GM18861 (cell line): ENCODE results near the gene C1orf21.

Experiments used
- ATAC-seq: cut with Tn5 transposase; IDR thresholded peaks from one replicate; pipeline ENCODE4 v1.9.1; 2021; ENCODE audit not compliant: unreplicated experiment

Gene C1orf21

DNA sequence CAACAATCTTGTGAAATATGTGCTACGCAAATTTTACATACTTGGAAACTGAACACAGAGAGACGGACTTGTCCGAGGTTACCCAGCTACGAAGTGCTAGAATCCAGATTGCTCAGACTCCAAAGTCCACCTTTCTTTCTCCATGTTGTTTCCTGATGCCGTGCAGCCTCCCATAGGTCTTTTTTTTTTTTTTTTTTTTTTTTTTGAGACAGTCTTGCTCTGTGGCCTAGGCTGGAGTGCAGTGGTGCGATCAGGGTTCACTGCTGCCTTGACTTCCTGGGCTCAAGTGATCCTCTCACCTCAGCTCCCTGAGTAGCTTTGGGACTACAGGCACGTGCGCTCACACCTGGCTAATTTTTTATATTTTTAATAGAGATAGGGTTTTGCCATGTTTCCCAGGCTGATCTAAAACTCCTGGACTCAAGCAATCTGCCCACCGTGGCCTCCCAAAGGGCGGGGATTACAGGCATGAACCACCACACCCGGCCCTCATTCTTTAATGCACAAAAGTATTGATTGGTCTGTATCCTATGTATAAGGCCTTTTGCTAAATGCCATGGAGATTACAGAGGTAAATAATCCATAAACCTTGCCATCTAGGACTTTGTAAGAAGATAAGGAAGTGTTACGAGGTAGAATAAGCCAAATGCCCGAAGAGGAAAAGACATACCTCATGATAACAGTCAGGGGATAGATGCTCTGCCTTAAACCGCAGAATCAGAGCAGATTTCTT, 92.8 kb downstream of the C1orf21 start:
- ATAC-seq, result no peak

DNA sequence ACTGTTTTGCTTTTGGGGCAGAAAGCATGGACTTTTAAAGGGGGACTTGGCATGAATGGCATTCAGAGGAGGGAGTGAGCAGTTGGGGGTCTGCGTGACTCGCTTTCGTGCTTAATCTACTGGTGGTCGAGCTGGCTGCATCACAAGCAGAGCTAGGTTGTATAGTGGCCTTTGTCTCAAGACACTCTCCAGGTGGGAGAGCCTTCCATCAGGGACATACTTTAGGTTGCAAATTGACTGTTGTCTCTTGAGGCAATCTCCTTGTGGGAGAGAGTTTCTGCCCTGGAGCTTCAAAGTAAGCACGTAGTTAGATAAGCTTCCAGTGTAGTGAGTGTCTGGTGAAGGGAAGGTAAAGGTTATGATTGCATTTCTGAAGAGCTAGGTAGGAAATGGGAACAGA, 93.9 kb downstream of the C1orf21 start:
- no peak for ATAC-seq

DNA sequence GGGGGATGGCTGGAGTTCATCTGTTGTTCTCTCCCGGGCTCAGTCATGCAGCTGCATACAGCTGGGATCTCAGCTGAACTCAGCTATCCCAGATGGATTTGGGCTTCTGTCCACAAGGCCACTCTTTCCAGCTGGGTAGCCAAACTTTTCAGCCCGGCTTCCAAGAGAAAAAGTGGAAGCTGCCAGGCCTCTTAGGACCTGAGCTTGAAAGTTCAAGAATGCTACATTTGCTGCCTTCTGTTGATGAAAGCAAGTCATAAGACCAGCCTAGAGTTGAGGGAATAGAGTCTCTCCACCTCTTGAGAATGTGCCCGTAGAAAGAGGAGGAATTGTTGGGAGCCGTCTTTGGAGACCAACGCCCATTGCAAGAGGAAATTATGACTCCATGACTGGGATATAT, 95.3 kb downstream of the C1orf21 start:
- no peak for ATAC-seq

DNA sequence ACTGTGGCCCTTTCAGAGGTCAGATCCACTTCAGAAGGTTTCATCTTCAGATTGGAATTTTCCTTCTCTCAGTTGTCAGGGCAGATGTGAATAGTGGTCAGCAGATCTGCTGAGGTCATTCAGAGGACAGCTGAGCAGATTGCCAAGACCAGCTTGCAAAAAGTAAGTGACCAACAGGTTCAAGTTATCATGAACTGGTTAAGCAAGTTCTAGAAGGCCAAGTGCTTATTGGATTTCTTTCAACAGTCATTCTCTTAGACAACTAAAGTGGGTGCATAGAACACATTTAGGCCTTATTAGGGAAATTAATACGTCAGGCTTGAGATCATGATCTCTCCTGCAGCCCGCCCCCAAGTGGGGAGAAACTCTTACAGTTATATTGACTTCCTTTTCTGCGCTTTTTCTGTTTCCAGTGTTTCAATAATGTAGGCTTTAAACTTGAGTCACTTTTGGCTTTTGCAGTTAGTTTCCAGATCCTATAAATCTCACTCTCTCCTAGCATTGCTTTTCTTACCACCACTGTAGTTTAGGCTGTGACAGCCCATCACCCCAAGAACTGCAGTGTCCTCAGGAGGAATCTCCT, 96.4 kb downstream of the C1orf21 start:
- no peak for ATAC-seq

DNA sequence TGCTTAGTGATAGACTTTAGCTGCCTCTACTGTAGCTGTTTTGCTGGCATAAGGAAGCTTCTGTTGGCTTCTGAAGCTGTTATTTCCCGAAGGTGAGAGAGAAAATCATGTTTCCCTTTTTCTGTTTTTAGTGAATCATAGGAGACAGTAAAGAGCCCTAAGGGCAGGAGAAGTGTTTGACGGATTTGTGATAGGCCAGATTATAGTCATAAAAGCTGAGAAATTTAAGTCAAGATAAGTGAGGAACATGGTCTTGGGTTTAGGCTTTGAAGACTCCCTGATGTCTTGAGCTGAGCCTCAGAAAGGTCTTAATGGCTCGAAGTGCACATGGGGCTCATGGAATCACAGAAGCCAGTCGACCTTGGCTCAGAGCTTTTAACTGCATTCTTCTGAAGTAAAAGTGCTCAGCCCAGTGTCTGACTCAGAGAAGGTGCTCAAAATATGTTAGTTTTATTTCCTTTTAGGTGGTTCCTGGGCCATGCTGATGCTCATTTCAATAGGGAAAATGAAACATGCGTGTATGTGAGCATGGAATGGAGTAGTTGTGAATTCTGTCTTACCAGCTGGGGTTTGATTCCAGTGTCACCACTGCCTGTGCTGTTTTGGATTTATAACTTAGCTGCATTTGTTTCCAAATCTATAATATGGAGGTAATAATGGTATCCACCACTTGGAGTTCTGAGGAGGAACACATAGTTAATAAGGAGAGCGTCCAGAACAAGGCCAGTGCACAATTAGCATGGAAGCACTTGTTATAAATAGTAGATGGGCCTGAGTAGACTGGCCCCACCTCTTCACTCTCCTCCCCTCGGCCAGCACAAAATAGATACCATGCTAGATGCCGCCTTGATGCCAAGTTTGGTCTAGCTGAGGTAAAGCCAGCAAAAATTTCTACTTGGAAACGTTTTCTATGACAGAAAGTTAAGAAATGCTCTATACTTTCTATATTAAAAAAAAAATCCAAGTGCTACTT, 99.2 kb downstream of the C1orf21 start:
- ATAC-seq, result no peak

DNA sequence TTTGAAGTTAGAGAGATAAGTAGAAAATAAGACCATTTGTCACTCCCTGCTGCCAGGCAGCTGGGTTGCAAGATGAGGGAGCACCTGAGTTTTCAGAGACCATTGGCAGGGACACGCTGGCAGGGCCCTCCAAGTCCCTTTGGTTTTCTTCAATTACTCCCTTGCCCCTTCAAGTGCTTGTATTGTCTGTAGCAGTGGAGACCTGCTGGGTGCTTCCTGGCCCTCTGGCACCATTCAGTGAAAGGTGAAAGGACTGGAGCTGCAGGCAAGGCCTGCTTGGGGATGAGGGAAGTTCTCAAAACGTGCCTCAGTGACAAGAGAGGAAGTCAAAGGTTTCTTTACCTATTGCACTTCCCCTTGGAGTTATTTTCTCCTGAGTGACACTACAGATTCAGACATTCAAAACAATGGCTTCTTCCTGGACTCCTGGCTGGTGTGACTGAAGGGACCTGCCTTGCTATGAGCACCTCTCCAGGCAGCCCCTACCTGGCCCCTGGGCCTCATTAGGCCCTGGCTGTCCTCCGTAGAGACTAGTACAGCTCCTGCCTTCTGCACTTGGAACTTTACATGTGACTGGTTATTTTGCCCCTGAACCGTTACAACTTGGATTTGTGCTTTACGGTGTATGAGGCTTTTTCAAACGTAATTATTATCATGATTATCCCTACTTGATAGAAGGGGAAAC, 100.1 kb downstream of the C1orf21 start:
- no peak for ATAC-seq

DNA sequence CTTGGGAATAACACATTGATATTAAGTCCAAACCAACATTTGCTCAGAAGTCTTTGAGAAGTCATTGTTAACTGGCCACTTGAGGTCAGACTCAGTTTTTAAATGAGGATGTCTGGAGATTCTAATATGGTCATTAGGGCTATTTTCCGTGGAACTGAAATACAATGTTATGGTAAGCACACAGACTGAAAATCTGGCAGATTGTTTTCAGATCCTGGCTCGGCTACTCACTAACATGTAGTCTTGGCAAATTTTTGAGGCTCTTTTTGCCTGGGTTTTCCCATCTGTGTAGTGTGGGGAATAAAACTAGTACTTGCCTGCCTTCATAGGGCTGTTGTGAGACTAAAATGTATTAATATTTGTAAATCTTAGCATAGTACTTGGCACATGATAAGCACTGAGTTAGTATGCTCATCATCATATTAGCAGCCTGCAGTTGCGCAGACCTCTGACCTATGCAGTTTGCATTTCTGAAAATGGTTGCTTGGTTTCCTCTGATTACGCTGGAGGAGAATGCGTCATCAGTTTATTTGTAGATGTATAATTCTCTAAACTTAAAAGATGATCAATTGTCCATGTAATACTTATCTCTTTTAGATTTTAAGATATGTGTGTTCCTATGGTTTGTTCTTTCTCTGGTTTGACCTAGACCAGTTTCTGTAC, 100.8 kb downstream of the C1orf21 start:
- no peak for ATAC-seq

DNA sequence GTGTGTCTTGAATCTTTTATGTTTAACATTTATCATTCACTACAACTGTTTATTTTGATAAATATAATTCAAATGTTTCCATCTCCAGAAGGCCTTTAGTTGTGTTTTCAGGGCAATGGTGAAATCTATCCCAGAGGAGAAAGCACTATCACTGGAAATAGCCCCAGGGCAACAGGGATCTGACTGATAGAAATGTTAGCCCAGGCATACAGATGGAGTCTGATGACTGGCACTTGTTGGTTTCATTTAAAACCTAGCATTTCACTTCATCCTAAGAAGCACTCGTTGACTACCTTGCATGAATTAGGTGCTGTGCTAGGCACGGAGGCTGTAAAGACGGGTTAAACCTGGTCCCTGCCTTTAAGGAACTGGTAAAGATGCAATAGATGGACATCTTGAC, 103.1 kb downstream of the C1orf21 start:
- ATAC-seq, result no peak

DNA sequence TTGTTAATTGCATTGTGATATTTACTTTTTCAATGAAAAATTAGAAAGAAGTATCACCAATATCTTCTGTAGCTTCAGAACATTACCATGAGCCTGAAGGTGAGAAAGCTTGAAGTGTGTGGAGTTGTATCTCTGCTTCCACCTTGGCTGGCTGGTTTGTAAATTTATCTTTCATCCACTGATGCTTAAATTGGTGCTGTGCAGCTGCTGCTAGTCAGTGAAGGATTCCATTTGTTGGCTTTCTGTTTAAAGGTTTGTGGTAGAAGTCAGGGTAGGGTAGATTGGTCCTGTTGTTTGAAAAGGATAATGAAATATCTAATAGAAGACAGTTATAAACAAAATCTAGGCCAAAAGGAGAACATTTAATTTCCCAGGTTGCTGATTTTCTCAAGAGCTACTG, 105.7 kb downstream of the C1orf21 start:
- ATAC-seq, result no peak

DNA sequence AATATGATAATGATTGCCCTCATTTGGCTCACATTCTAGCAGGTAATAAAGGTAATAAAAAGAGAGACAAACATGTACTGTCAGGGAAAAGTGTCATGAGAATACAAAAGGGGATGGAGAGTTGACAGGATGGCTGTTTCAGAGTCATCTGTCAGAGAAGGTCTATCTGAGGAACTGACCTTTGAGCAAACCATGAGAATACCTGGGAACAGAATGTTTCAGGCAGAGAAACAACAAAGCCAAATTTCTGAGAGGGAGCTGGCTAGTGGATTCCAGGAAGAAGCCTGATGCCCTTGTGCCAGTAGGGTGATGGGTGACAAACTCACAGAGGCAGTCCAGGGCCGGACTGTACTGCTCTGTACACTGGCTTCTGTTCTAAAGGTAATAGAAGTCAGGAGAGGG, 107.2 kb downstream of the C1orf21 start:
- no peak for ATAC-seq

DNA sequence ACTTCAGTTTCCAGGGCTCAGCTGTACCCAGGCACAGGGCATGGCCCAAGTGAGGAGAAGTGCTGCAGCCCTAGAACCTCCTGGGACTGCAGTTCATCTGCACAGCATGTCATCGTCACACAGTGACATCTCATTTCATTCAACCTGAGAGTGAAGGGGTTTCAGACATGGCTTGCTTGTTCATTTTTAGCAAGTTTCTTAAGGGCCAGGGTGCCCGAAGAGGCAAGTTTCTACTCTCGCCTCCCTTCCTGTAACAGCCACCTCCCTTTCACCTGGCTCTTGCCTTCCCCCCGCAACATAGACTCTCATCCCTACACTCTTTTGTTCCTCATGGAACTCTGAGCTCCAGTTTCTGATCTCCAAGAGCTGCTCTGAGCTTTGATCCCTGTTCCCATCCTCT, 108.1 kb downstream of the C1orf21 start:
- ATAC-seq, result peak; percentile 50

DNA sequence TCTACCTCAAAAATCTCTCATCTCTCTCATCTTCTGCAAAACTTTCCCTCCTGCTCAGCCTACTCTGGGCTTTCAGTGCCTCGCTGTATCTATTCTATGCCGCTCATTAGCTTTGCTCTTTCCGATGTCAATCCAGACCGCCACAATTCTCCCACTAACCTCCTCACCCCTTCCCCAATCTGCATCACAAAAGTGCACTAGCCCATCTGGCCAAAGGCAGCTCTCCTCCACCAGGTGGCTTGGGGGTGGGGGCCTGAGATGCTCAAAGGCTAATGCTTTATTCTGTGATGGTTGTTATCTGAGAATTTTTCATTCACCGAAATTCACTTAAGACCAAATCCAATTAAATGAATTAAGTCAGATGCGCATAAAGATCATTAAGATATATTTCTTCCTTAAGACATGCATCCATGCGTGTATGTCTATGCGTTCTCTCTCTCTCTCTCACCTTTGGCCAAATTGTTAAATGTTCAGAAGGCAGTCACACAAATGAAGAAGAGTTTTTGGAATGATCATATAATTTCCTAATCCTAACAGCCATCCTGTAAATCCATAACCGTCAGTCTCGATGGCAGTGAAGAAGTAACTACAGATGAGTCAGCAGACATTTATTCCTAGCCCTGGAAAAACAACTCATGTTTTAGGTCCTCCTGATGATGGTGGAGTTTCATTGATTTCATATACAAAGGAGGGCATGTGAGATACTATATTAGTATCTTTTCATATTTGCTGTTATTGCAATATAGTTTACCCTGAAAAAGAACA, 111.3 kb downstream of the C1orf21 start:
- ATAC-seq, result no peak

DNA sequence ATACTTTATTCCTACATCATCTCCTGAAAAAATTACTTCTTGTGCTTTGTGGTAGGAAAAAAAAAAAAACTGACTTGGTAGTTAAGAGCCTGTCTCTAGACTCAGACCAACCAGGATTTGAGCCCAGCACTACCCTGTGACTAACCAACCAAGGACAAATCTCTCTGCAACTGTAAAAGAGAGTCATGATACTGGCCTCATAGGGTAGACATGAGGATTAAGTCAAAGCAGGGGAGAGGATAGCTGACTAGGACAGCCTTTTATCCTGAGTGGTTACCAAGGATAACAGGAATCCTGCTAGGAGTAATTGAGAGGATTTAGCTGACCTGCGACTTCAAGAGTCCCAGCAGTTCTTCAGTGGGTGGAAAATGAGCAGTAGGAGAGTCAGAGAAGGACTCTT, 112.8 kb downstream of the C1orf21 start:
- ATAC-seq, result no peak

DNA sequence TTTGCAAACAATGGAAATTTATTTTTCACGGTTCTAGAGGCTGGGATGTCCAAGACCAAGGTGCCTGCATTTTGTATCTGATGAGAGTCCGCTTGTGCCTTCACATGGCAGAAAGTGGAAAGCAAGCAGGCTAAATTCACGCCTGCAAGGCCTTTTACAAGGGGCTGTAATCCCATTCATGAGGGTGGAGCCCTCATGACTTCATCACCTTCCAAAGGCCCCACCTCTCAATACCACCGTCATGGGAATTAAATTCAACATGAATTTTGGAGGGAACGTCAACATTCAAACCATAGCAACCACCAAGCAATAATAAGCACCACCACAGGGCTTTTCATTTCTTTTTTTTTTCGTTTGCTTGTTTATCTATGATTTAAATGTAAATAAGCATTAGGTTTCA, 115.3 kb downstream of the C1orf21 start:
- ATAC-seq, result no peak

DNA sequence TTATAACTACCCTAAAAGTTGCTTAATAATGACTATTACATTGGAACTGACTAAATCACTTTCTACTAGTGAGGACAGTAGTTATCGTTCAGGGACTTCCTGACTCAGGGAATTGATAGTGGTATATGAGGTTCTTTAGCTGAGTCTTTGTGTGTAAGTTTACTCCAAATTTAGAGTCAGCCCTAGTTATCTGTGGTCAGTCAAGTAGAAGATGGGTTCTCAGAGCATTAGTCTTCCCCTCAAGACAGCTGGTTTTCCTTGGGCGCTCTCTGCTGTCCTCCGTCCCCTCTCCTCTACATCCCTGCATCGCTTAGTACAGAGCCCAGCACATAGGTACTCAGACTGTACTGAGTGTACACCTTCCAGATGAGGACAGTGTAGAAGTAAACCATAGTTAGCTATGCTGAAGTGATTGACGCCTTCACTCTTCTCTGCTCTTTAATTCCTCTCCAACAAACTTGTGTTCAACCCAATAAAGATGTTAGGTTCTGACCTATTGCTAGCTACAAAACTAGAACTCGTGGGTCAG, 116.5 kb downstream of the C1orf21 start:
- ATAC-seq, result no peak

DNA sequence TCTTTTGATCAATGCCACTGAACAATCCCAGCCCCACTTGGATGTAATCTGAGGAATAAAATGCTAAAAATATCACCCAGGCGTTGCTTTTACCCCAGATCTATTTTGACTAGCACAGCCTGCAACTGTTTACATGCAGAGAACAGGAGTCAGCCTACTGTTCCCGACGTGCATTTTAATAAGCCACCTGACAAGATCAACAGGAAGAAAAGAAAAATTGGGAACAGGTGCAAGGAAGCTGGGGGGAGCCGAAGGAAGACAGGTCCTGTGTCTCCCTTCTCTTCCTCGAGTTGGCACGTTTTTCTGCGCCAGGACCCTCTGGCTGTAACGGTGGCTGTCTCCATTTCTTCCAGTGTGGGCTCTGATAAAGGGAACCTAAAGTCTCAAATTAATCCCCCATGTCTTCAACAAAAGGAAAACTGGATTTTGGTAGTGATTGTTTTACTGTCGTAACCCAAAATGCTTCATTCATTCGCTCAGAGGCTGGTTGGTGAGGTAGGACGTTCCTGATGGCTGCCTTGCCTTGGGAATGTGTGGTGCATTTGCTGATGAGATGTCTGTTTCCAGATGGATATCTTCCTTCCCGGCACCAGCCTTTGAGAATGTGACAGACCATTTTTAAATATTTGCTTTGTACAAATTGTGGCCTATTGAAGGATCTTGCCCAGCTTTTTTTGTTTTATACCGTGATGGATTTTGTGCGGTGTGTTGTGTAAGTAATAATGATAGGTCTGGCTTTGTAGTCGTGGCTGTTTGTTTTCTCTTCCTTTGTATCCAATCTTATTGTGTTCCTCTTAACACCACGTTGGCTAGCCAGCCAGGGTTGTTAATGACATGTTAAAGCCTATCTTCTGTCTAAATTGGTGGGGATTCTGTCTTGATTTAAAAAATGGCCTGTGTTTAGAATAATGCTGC, 117.5 kb downstream of the C1orf21 start:
- ATAC-seq, result no peak

DNA sequence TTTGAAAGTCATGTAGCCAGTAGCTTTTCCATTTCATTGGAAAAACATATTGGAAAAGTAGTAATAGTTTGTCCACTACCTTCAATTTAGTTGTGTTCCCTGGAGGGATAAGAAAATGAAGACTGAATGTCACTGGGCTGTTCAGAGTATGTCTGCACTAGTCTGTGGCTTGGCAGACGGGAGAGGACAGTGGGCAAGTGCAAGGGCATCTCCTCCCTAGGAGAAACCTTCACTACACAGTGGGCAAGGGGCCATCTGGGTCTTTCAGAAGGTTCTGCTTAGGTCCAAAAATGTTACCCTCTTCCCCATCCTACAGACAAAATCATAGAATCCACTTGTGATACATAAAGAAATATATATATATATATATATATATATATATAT, 118.1 kb downstream of the C1orf21 start:
- ATAC-seq, result no peak

DNA sequence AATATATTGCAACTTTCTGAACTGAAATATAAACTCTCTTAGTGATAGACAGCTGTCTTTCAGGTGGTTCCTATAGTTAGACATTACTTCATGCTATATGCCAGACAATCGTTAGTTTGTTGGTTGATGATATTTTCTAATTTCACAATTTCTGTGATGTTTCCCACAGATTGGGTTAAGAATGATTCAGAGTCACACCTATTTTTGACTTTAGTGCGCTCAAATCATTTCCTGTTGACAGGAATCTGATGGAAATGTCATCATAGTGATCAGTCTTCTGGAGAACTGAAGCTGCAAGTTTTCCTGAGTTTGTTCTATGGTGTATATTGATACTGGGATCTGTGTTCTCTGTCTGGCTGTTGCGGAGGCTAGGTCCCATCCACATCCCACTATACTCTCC, 119.7 kb downstream of the C1orf21 start:
- ATAC-seq, result no peak

DNA sequence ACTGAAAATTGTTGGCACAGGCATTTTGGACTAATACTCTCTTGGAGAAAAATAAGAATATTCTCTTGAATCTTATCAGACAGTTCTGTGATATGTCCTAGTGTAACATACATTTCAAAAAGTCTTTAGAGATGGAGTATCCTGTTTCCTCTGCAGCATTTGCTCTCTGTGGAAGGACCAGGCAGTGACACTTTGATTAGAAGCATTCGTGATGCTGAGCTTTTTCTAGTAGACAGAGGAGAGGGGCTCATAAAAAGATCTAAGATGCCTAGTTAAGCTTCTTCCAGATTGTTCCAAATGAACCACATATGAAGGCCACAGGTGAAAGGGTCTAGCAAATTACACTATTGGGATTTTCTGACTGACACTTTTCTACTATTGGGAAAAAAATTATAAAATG, 120.3 kb downstream of the C1orf21 start:
- ATAC-seq, result no peak
